MCF 10A (cell line): ENCODE data around the gene CCDC24. TPM values are rescaled to one million over a fixed set of nuclear protein-coding genes. Genes with fewer than 3 reads are reported as not detected.

Experiments
- BruUV-seq: library from RNA; stranded (reverse); fragments of 400-500 nt; replicated peaks from 2 replicates; lab custom pipeline; 2021; lab: Mats Ljungman, UMichigan
- CTCF ChIA-PET: fragments of 300-600 bp; sonication (Branson Sonifier 250); formaldehyde crosslinking; extraction: SDS; loops from one replicate; lab custom pipeline; 2021; ENCODE audit warnings: antibody characterized with exemption, inconsistent platforms; lab: Yijun Ruan, JAX
- POLR2A ChIA-PET: fragments of 300-600, 350-650 bp; sonication (Branson Sonifier 250); formaldehyde crosslinking; extraction: SDS; loops from one replicate; lab custom pipeline; 2020; ENCODE audit warnings: antibody characterized with exemption, inconsistent platforms; lab: Yijun Ruan, JAX
- DNase-seq: peaks from one replicate; pipeline ENCODE4 v3.0.0-alpha.2; 2018; ENCODE audit not compliant: unreplicated experiment
- H3K27ac Mint-ChIP-seq: one replicate; pipeline ENCODE4 v1.8.0; 2022; ENCODE audit warnings: mild to moderate bottlenecking, low read depth, mixed read lengths; ENCODE audit not compliant: unreplicated experiment
- H3K27me3 Mint-ChIP-seq: one replicate; pipeline ENCODE4 v1.8.0; 2022; ENCODE audit warnings: mixed read lengths; ENCODE audit not compliant: insufficient read depth, unreplicated experiment
- H3K36me3 Mint-ChIP-seq: one replicate; pipeline ENCODE4 v1.8.0; 2022; ENCODE audit warnings: mild to moderate bottlenecking, moderate library complexity, mixed read lengths; ENCODE audit not compliant: insufficient read depth, unreplicated experiment
- H3K4me1 Mint-ChIP-seq: one replicate; pipeline ENCODE4 v1.8.0; 2022; ENCODE audit warnings: mixed read lengths; ENCODE audit not compliant: insufficient read depth, unreplicated experiment
- H3K4me3 Mint-ChIP-seq: one replicate; pipeline ENCODE4 v1.8.0; 2022; ENCODE audit warnings: mild to moderate bottlenecking, moderate library complexity, mixed read lengths; ENCODE audit not compliant: unreplicated experiment
- H3K9me3 Mint-ChIP-seq: one replicate; pipeline ENCODE4 v1.8.0; 2022; ENCODE audit warnings: mixed read lengths; ENCODE audit not compliant: unreplicated experiment
- intact Hi-C: fragments of 100-400 bp; cut with micrococcal nuclease; formaldehyde crosslinking; loops from 2 replicates; pipeline ENCODE4 v1.14.1; 2022
- total RNA-seq: library from RNA; stranded (reverse); gene quantifications from 2 replicates; pipeline ENCODE4 v1.2.3, GENCODE V29; 2022
- TF ChIP-seq, protein P1 (sequence below): fragments of 200-600 bp; IDR thresholded peaks from one replicate; pipeline ENCODE4 v1.8.0; 2022; ENCODE audit warnings: antibody characterized with exemption, mild to moderate bottlenecking; ENCODE audit not compliant: unreplicated experiment

Gene CCDC24
- total RNA-seq, 1 experiment from 2014 or later, result 4.8 TPM

DNA sequence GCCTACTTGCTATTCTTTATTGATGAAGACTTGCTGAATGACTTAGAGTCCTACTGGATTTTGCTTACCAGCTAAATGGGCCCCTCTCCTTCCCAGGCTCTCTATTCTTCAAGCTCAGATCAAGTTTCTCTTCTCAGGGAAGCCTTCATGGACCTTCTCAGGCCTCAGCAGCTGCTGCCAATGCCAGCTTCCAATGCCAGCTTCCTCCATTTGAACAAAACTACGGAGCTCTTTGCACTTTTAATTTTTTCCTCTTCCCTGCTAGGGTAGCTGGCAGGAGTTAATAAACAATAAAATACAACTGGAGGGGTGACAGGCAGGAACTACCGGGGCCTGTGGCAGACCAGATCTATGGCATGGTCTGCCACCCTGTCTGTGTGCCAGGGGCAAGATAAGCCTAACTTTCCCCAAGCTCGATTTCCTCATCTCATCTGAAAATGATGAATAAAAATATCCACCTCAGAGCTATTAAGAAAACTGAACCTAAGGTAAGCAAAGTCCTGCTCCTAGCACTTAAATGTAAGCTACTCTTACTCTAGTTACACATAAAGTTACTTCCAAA, 45.6 kb upstream of the CCDC24 start:
- H3K27me3 Mint-ChIP-seq, result no peaks in the 10 kb centered on the region
- no peak for DNase-seq
- intact Hi-C loops, result loop anchor here (1.0 kb wide), 2 partner anchors 24 to 182 kb away; no protein-coding TSS in a partner anchor
- peak overlapping the region; percentile 99 for H3K27ac Mint-ChIP-seq
- TSS peak; percentile 74 for BruUV-seq
- TF ChIP-seq, protein P1, sequence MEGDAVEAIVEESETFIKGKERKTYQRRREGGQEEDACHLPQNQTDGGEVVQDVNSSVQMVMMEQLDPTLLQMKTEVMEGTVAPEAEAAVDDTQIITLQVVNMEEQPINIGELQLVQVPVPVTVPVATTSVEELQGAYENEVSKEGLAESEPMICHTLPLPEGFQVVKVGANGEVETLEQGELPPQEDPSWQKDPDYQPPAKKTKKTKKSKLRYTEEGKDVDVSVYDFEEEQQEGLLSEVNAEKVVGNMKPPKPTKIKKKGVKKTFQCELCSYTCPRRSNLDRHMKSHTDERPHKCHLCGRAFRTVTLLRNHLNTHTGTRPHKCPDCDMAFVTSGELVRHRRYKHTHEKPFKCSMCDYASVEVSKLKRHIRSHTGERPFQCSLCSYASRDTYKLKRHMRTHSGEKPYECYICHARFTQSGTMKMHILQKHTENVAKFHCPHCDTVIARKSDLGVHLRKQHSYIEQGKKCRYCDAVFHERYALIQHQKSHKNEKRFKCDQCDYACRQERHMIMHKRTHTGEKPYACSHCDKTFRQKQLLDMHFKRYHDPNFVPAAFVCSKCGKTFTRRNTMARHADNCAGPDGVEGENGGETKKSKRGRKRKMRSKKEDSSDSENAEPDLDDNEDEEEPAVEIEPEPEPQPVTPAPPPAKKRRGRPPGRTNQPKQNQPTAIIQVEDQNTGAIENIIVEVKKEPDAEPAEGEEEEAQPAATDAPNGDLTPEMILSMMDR, result no peak
- no peaks in the 10 kb centered on the region for H3K9me3 Mint-ChIP-seq
- POLR2A ChIA-PET, result interaction anchor here (0.6 to 3.8 kb wide), 22 partner anchors 8 to 776 kb away, joined by 3 to 28 read pairs (median 3); partner anchors contain the start of genes ATP6V0B, DPH2, KDM4A and ST3GAL3
- peaks cover 29% of the 10 kb centered on the region for H3K4me1 Mint-ChIP-seq
- CTCF ChIA-PET, result interaction anchor here (0.6 to 4.3 kb wide), 24 partner anchors 8 to 234 kb away, joined by 3 to 60 read pairs (median 4); partner anchors contain the start of genes ARTN and DPH2
- H3K4me3 Mint-ChIP-seq, result peak overlapping the region; percentile 99
- peaks cover 11% of the 10 kb centered on the region for H3K36me3 Mint-ChIP-seq

DNA sequence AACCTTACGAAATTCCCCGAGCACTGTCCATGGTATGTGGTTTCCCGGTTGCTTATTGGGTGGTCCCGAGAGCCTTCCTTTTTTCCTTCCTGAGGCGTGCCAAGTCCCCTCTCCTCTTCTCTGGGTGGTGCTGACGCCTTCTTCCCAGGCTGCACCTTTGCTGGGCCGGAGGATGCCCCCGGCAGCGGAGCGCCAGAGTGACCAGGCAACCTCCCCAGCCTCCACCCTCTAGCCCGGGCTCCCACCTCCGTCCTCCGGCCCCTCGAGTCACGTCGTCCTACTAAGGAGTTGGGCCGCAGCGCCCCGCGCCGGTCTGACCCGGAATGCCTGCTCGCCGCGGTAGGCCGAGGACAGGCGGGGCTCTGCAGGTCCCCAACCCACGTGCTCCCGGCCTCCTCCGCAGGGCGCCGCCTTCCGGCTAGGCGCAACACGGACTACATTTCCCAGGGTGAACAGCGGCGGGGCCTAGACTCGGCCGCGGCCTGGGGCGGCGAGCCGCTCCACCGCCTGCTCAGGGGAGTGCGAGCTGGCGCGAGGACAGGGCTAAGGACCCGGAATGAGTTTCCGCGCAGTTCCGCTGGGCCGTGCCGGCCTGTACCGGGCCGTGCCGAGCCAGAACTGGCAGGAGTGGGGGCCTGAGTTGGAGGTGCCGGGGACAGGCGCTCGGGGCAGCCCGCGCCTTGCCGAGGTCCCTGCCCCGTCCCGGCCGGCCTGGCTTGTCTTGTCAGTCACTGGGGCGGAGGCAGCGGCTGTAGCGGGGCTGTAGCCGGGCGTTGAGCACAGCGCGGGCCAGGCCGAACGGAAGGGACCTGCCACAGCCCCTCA, 45.0 kb upstream of the CCDC24 start, which contains the start of gene IPO13:
Gene IPO13, plus strand, starts transcription at position 715 of the 825 bp plus-strand sequence. CDS start 651 bp downstream, outside the sequence.
- Mint-ChIP-seq H3K4me3 (peak within 1 kb of the TSS; percentile 99), H3K36me3 (peaks cover 11% of the 10 kb centered on the region), H3K4me1 (peaks cover 30% of the 10 kb centered on the region), H3K27ac (peak within 1 kb of the TSS; percentile 99), H3K27me3 (no peaks in the 10 kb centered on the region), H3K9me3 (no peaks in the 10 kb centered on the region)
- DNase-seq, result peak; percentile 94
- no TSS peak for BruUV-seq
- CTCF ChIA-PET, result interaction anchor here (0.6 to 4.3 kb wide), 28 partner anchors 8 to 234 kb away, joined by 3 to 60 read pairs (median 4); partner anchors contain the start of genes ARTN and DPH2
- intact Hi-C loops, result loop anchor here (1.0 kb wide), 2 partner anchors 23 to 183 kb away; no protein-coding TSS in a partner anchor
- POLR2A ChIA-PET, result interaction anchor here (0.6 to 3.8 kb wide), 23 partner anchors 9 to 775 kb away, joined by 3 to 28 read pairs (median 3); partner anchors contain the start of genes ATP6V0B, DPH2, KDM4A and ST3GAL3
- TF ChIP-seq, protein P1, result peak; percentile 56

DNA sequence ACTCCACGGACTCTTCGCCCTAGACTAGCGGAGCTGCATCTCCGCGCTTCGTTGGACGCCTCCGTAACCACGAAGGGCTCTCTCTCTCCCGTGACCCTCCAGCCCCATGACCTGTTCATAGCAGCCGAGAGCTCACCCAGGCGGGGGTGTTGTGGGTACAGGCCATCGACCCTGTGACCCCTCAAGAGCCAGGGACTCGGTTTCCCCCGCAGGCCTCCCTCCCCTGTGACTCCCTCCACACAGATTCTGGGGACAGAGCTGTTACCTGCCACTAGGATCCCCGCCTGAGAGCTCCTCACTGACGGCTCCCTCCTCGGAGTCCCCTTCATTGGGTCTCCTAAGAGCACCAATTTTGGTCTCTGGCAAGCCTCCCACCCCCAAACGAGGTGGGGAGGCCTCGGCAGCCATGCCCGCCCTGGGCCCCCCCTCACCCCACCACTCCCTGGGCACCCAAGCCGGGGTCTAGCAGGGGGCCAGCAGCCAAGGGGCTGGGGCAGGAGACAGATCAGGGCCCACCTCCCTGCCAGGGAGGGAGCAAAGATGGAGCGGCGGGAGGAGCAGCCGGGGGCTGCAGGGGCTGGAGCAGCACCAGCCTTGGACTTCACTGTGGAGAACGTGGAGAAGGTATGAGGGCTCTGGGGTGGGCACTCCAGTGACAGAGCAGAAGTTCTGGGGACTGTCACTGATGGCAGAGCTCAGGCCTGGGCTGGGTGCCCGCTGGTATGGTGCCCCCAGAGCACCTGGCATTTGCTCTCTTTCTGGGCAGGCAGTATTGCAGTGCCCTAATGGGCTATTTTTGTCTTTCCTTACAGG, 44.1 kb upstream of the CCDC24 start:
- Mint-ChIP-seq H3K27ac (peak overlapping the region; percentile 99), H3K9me3 (no peaks in the 10 kb centered on the region), H3K36me3 (peaks cover 11% of the 10 kb centered on the region), H3K27me3 (no peaks in the 10 kb centered on the region), H3K4me1 (peaks cover 30% of the 10 kb centered on the region), H3K4me3 (peak overlapping the region; percentile 99)
- BruUV-seq, result TSS peak; percentile 64
- TF ChIP-seq, protein P1, result no peak
- intact Hi-C loops, result no loop called here
- DNase-seq, result no peak
- POLR2A ChIA-PET, result interaction anchor here (0.6 to 3.8 kb wide), 14 partner anchors 10 to 1039 kb away, joined by 3 to 28 read pairs (median 6); partner anchors contain the start of genes ATP6V0B, DPH2, EIF2B3 and KDM4A
- CTCF ChIA-PET, result interaction anchor here (0.6 to 3.9 kb wide), 11 partner anchors 10 to 188 kb away, joined by 3 to 34 read pairs (median 5); partner anchors contain the start of genes ARTN and DPH2
